ENCODE data around the gene RAB11FIP4. TPM values are rescaled to one million over a fixed set of nuclear protein-coding genes. Genes with fewer than 3 reads are reported as not detected.

The RAB11FIP4 gene
- total and polyA plus RNA-seq, 2 of the 8 experiments (the other 6 are each of a cell fraction or from before 2014, with no cell fraction given), result 21.7 to 53.2 TPM

GRCh38 chr17:31544186-31544585, 152.7 kb downstream of the RAB11FIP4 start:
- no peaks in the 10 kb centered on the region for H3K4me1 ChIP-seq (replicated peaks in 1 of 4; ENCODE audit: control insufficient read depth in 3 of 4, insufficient read depth in 4 of 4, low read length in 3 of 4)
- no peak overlapping the region for H2BK12ac ChIP-seq (ENCODE audit: low read depth, low read length)
- H3K79me2 ChIP-seq (ENCODE audit: control insufficient read depth in 1 of 2, insufficient read depth in 2 of 2, low read length in 2 of 2), result no peaks in the 10 kb centered on the region
- H2AFZ ChIP-seq (ENCODE audit: low read length), result no peak overlapping the region
- ChIA-PET POLR2A (ENCODE audit: partially characterized antibody) (interaction anchor here (0.6 to 2.2 kb wide), 3 partner anchors 9 to 537 kb away, joined by 3 to 6 read pairs (median 6); no protein-coding TSS in a partner anchor), CTCF (ENCODE audit: partially characterized antibody) (interaction anchor here (0.8 to 2.6 kb wide), 10 partner anchors 9 to 298 kb away, joined by 3 to 8 read pairs (median 4); no protein-coding TSS in a partner anchor)
- no peak overlapping the region for H3K4me3 ChIP-seq (ENCODE audit: extremely low read depth in 1 of 4, insufficient read depth in 2 of 4, low read depth in 3 of 4, low read length in 4 of 4)
- H4K91ac ChIP-seq (replicated peaks; ENCODE audit: insufficient read length, low read length), result no peak overlapping the region
- H3K27me3 ChIP-seq (replicated peaks in 1 of 4; ENCODE audit: control insufficient read depth in 3 of 4, extremely low read depth in 1 of 4, insufficient read depth in 3 of 4, low read length in 3 of 4), result no peaks in the 10 kb centered on the region
- no peaks in the 10 kb centered on the region; a peak in 1 of 8 replicates for H3K36me3 ChIP-seq (ENCODE audit: control insufficient read depth in 2 of 4, insufficient read depth in 4 of 4, low read length in 3 of 4)
- DNase-seq (ENCODE audit: low read depth in 1 of 2, low spot score in 2 of 2), result no peak
- H4K5ac ChIP-seq (ENCODE audit: insufficient read length, low read depth, low read length), result no peak overlapping the region
- H3K56ac ChIP-seq (replicated peaks; ENCODE audit: insufficient read length, low read depth, low read length), result no peak overlapping the region
- no peak overlapping the region for H3K14ac ChIP-seq (ENCODE audit: insufficient read length)
- no peaks in the 10 kb centered on the region for H3K79me1 ChIP-seq (ENCODE audit: low read depth, low read length)
- H3K9ac ChIP-seq (replicated peaks in 1 of 4; ENCODE audit: extremely low read depth in 1 of 4, low read depth in 3 of 4, low read length in 3 of 4), result no peak overlapping the region
- no peak overlapping the region for H3K4ac ChIP-seq (replicated peaks; ENCODE audit: insufficient read length, low read depth, low read length)
- H2BK5ac ChIP-seq (ENCODE audit: low read depth, low read length), result no peak overlapping the region
- no peak overlapping the region; the same call in 1 of the 2 replicates for H4K8ac ChIP-seq (ENCODE audit: extremely low read depth, insufficient read depth, low read length)
- H2BK20ac ChIP-seq (ENCODE audit: low read length), result no peak overlapping the region
- H3K18ac ChIP-seq (ENCODE audit: extremely low read depth, low read length), result no peak overlapping the region
- H2BK120ac ChIP-seq (replicated peaks; ENCODE audit: low read depth, low read length), result no peak overlapping the region
- H4K20me1 ChIP-seq (replicated peaks in 1 of 2; ENCODE audit: control insufficient read depth in 1 of 2, insufficient read depth in 2 of 2, low read length in 2 of 2), result no peaks in the 10 kb centered on the region
- WGBS, 2 experiments (ENCODE audit: extremely low coverage in 1 of 2, insufficient coverage in 1 of 2, insufficient read length in 1 of 2, insufficient replicate concordance in 2 of 2, low coverage in 1 of 2, low lambda C conversion rate in 2 of 2, missing lambda C conversion rate in 1 of 2), result 81% methylated on average over 3 of the region's 3 CpGs; no CpG with 5 or more reads in 1 of the 2 experiments
- no peak overlapping the region for H3K23ac ChIP-seq (ENCODE audit: insufficient read length)
- no peak overlapping the region for H2AK5ac ChIP-seq (ENCODE audit: low read depth, low read length)
- no peaks in the 10 kb centered on the region for H3K9me3 ChIP-seq (ENCODE audit: insufficient read depth in 2 of 2, low read depth in 1 of 2, low read length in 1 of 2)
- TF ChIP-seq GTF2F1 (IDR thresholded peaks at IDR 0.05; ENCODE audit: borderline replicate concordance, low read depth, low read length), result no peak
- TF ChIP-seq EP300 (IDR thresholded peaks at IDR 0.05; ENCODE audit: borderline replicate concordance in 1 of 2, low read depth in 2 of 2, low read length in 2 of 2), result no peak
- no peak overlapping the region for H3K27ac ChIP-seq (ENCODE audit: low read depth, low read length)
- H2BK15ac ChIP-seq (ENCODE audit: low read length), result no peak overlapping the region
- no peak overlapping the region for H3K4me2 ChIP-seq (ENCODE audit: insufficient read depth in 1 of 2, low read depth in 2 of 2, low read length in 2 of 2)
- FAIRE-seq, result no peak
- peaks cover 6% of the 10 kb centered on the region; the same call in 1 of the 2 replicates for H3K23me2 ChIP-seq (ENCODE audit: low read depth, low read length)
